Smooth muscle cell (in vitro differentiated cells): ENCODE data around the gene TLR7. TPM values are rescaled to one million over a fixed set of nuclear protein-coding genes. Genes with fewer than 3 reads are reported as not detected.
A peak's percentile ranks its signal among the peaks of the same experiment; 100 is the strongest.

Experiments used
- DNase-seq: peaks from one replicate; lab custom pipeline; 2025; ENCODE audit not compliant: unreplicated experiment; lab: John Stamatoyannopoulos, UW
- H2AFZ ChIP-seq: fragments of 200-600 bp; sonication (generic); 2 replicates; pipeline ENCODE4 v1.6.0; 2016; ENCODE audit warnings: antibody characterized with exemption, low read depth, mild to moderate bottlenecking
- H3F3A ChIP-seq: fragments of 200-600 bp; sonication (generic); 2 replicates; pipeline ENCODE4 v1.6.0; 2017; ENCODE audit warnings: antibody characterized with exemption, low read depth
- H3K27ac ChIP-seq: fragments of 200-600 bp; sonication (generic); 2 replicates; pipeline ENCODE4 v1.5.1; 2016; ENCODE audit warnings: low read depth, mild to moderate bottlenecking
- H3K27me3 ChIP-seq: fragments of 200-600 bp; sonication (generic); 2 replicates; pipeline ENCODE4 v1.6.1; 2016; ENCODE audit warnings: low read depth, mild to moderate bottlenecking
- H3K36me3 ChIP-seq: fragments of 200-600 bp; sonication (generic); 2 replicates; pipeline ENCODE4 v1.5.1; 2016; ENCODE audit warnings: low read depth
- H3K4me1 ChIP-seq: fragments of 200-600 bp; sonication (generic); 2 replicates; pipeline ENCODE4 v1.5.1; 2016; ENCODE audit warnings: low read depth
- H3K4me2 ChIP-seq: fragments of 200-600 bp; sonication (generic); 2 replicates; pipeline ENCODE4 v1.6.0; 2016; ENCODE audit warnings: mild to moderate bottlenecking
- H3K4me3 ChIP-seq: fragments of 200-600 bp; sonication (generic); 2 replicates; pipeline ENCODE4 v1.5.1; 2016; ENCODE audit warnings: mild to moderate bottlenecking
- H3K79me2 ChIP-seq: fragments of 200-600 bp; sonication (generic); 2 replicates; pipeline ENCODE4 v1.6.0; 2016; ENCODE audit warnings: low read depth, mild to moderate bottlenecking
- H3K9ac ChIP-seq: fragments of 200-600 bp; sonication (generic); 2 replicates; pipeline ENCODE4 v1.6.0; 2016; ENCODE audit warnings: low read depth
- H3K9me3 ChIP-seq: fragments of 200-600 bp; sonication (generic); replicated peaks from 2 replicates; pipeline ENCODE4 v1.5.1; 2016; ENCODE audit warnings: low read depth
- H4K20me1 ChIP-seq: fragments of 200-600 bp; sonication (generic); 2 replicates; pipeline ENCODE4 v1.6.0; 2016; ENCODE audit warnings: low read depth
- WGBS: methylation state at CpG from one replicate; pipeline ENCODE4 v1.1.7; 2016; ENCODE audit warnings: low lambda C conversion rate; 5-methylcytosine and 5-hydroxymethylcytosine counted together
- polyA plus RNA-seq: library from polyadenylated mRNA; unstranded; fragments of >200 nt; fragmentation: Nextera tagmentation; extraction: Ambion mirVana; gene quantifications from 2 replicates; pipeline ENCODE4 v1.2.1, GENCODE V29; 2016
- total RNA-seq: library from RNA; depleted of rRNA; stranded (reverse); fragments of >200 nt; gene quantifications from 2 replicates; pipeline ENCODE4 v1.2.3, GENCODE V29; 2014
- TF ChIP-seq, protein P1 (sequence below): fragments of 200-600 bp; sonication (generic); IDR thresholded peaks from 2 replicates; pipeline ENCODE4 v1.5.1; 2017; ENCODE audit warnings: borderline replicate concordance, mild to moderate bottlenecking, antibody characterized with exemption; ENCODE audit not compliant: insufficient read depth, poor library complexity, severe bottlenecking

Gene TLR7
- total and polyA plus RNA-seq, 2 experiments from 2014 or later, result 0.27 TPM; not detected in 1

- H3K4me1 ChIP-seq, result no peaks in the 10 kb centered on the region
- H3K4me3 ChIP-seq, result no peak overlapping the region
- TF ChIP-seq, protein P1, sequence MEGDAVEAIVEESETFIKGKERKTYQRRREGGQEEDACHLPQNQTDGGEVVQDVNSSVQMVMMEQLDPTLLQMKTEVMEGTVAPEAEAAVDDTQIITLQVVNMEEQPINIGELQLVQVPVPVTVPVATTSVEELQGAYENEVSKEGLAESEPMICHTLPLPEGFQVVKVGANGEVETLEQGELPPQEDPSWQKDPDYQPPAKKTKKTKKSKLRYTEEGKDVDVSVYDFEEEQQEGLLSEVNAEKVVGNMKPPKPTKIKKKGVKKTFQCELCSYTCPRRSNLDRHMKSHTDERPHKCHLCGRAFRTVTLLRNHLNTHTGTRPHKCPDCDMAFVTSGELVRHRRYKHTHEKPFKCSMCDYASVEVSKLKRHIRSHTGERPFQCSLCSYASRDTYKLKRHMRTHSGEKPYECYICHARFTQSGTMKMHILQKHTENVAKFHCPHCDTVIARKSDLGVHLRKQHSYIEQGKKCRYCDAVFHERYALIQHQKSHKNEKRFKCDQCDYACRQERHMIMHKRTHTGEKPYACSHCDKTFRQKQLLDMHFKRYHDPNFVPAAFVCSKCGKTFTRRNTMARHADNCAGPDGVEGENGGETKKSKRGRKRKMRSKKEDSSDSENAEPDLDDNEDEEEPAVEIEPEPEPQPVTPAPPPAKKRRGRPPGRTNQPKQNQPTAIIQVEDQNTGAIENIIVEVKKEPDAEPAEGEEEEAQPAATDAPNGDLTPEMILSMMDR, result no peak
- H2AFZ ChIP-seq, result no peak overlapping the region
- no peak overlapping the region for H3K9ac ChIP-seq
- no peaks in the 10 kb centered on the region for H3K36me3 ChIP-seq
- H3K4me2 ChIP-seq, result no peak overlapping the region
- no peaks in the 10 kb centered on the region for H3K27me3 ChIP-seq
- no peaks in the 10 kb centered on the region for H3K9me3 ChIP-seq
- DNase-seq, result no peak
- no peaks in the 10 kb centered on the region for H3F3A ChIP-seq
- no peaks in the 10 kb centered on the region for H3K79me2 ChIP-seq
- no peaks in the 10 kb centered on the region for H4K20me1 ChIP-seq
- 45% methylated on average over 7 of the region's 7 CpGs for WGBS
- no peak overlapping the region for H3K27ac ChIP-seq
These were observed 32.6 kb downstream of the TLR7 start for GRCh38 chrX:12899506-12899905.

- Histone ChIP-seq H3K9me3 (no peaks in the 10 kb centered on the region), H3K4me3 (no peak overlapping the region), H3K27me3 (no peaks in the 10 kb centered on the region), H3K4me1 (no peaks in the 10 kb centered on the region), H3K27ac (no peak overlapping the region), H4K20me1 (no peaks in the 10 kb centered on the region), H3F3A (no peaks in the 10 kb centered on the region), H3K36me3 (no peaks in the 10 kb centered on the region), H3K4me2 (no peak overlapping the region), H3K9ac (no peak overlapping the region), H2AFZ (no peak overlapping the region), H3K79me2 (no peaks in the 10 kb centered on the region)
- TF ChIP-seq, protein P1, result peak; percentile 68
- WGBS, result 33% methylated on average over 10 of the region's 10 CpGs
- DNase-seq, result peak; percentile 2
These were observed 34.6 kb downstream of the TLR7 start for GRCh38 chrX:12901486-12901885.

- no peak overlapping the region for H3K4me2 ChIP-seq
- WGBS, result 78% methylated on average over 8 of the region's 8 CpGs
- no peaks in the 10 kb centered on the region for H3F3A ChIP-seq
- no peak overlapping the region for H3K9ac ChIP-seq
- no peak for DNase-seq
- H3K4me1 ChIP-seq, result no peaks in the 10 kb centered on the region
- H3K79me2 ChIP-seq, result no peaks in the 10 kb centered on the region
- H3K9me3 ChIP-seq, result no peaks in the 10 kb centered on the region
- H3K36me3 ChIP-seq, result no peaks in the 10 kb centered on the region
- TF ChIP-seq, protein P1, result no peak
- H2AFZ ChIP-seq, result no peak overlapping the region
- no peaks in the 10 kb centered on the region for H4K20me1 ChIP-seq
- no peak overlapping the region for H3K27ac ChIP-seq
- H3K4me3 ChIP-seq, result no peak overlapping the region
- no peaks in the 10 kb centered on the region for H3K27me3 ChIP-seq
These were observed 36.8 kb downstream of the TLR7 start for GRCh38 chrX:12903646-12904045.

DNA sequence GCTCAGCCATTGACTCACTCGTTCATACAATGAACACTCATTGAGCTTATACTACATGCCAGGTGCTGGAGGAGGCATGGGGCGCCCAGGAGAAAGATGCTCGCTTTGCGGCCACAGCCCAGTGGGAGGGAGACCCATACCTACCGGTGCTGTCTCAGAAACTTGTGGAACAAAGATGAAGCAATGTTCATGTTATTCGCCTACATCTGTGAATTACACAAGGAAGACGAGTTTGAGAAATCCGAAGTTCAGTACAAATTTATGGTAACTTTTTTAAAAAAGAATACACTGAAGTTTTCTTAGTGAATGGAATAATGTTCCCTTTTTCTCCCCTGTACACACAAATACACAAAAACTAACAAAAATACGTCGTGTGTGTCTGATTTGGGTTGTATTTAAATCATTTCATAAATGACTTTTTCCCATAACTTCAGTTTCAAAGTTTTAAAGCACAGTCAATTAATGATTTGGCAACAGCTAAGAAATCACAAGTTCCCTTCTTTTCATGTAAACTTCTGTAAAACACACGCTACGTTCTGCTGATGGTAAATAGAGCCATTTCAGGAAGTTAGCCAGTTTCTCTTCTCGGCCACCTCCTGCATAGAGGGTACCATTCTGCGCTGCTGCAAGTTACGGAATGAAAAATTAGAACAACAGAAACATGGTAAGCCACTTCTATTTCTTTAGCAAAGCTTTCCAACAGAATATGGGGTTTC, 39.3 kb downstream of the TLR7 start, which contains the start of gene TLR8:
TSS of gene TLR8 (plus strand) at position 575 of the 716 bp plus-strand sequence. CDS start at position 662, 87 bp downstream.
- WGBS, result 84% methylated on average over 15 of the region's 15 CpGs
- no peaks in the 10 kb centered on the region for H3K27me3 ChIP-seq
- H3K9ac ChIP-seq, result no peak within 1 kb of the TSS
- H3F3A ChIP-seq, result no peaks in the 10 kb centered on the region
- no peak for DNase-seq
- H3K9me3 ChIP-seq, result no peaks in the 10 kb centered on the region
- no peak within 1 kb of the TSS for H2AFZ ChIP-seq
- no peaks in the 10 kb centered on the region for H4K20me1 ChIP-seq
- TF ChIP-seq, protein P1, result no peak
- H3K36me3 ChIP-seq, result no peaks in the 10 kb centered on the region
- H3K4me1 ChIP-seq, result no peaks in the 10 kb centered on the region
- no peak within 1 kb of the TSS for H3K4me3 ChIP-seq
- no peak within 1 kb of the TSS for H3K27ac ChIP-seq
- H3K4me2 ChIP-seq, result no peak within 1 kb of the TSS
- H3K79me2 ChIP-seq, result no peaks in the 10 kb centered on the region
